ENCODE data around the gene CDHR3.
A peak's percentile ranks its signal among the peaks of the same experiment; 100 is the strongest.

The CDHR3 gene

DNA sequence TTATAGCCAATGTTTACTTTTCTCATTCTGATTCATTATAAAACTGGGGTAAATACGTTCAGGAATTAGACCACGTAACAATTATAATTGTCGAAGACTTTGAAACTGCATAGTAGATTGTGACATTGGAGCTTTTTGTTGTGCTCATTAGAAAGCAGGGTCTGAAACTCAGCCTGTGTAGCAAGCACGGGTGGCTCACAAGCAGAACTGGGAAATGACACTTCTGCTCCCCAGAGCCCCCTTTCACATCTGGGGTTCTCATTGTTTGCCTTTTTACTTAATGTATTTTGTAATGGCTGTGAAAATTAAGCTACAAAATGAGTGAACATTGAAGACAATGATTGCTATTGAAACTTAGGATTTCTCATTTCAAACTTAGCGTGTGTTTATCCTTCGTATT is 72.9 kb downstream of the CDHR3 start:
- no peak overlapping the region for H3K4me3 ChIP-seq (ENCODE audit: low read length)
- H3K27ac ChIP-seq (ENCODE audit: low read length): no peak overlapping the region
- no peaks in the 10 kb centered on the region for H3K4me1 ChIP-seq (ENCODE audit: low read length)
- H3K9me3 ChIP-seq (replicated peaks; ENCODE audit: insufficient read depth, low read length): no peaks in the 10 kb centered on the region
- H3K4me2 ChIP-seq (ENCODE audit: low read depth, low read length): no peak overlapping the region
- no peak for DNase-seq
- H3K79me2 ChIP-seq (ENCODE audit: low read length): no peaks in the 10 kb centered on the region
- no peak overlapping the region for H2AFZ ChIP-seq (ENCODE audit: low read length)
- no peak overlapping the region for H3K9ac ChIP-seq (ENCODE audit: low read length)
- no peaks in the 10 kb centered on the region for H3K9me2 ChIP-seq (replicated peaks; ENCODE audit: insufficient read depth, low read length)
- H4K20me1 ChIP-seq (ENCODE audit: insufficient read depth, low read length): no peaks in the 10 kb centered on the region
- H3K27me3 ChIP-seq (replicated peaks; ENCODE audit: insufficient read depth, low read length): no peaks in the 10 kb centered on the region
- no peaks in the 10 kb centered on the region for H3F3A ChIP-seq (ENCODE audit: insufficient read depth, low read length)
- no peaks in the 10 kb centered on the region for H3K36me3 ChIP-seq (replicated peaks; ENCODE audit: insufficient read depth, low read length)
- no peak for TF ChIP-seq EZH2phosphoT487 (IDR thresholded peaks at IDR 0.05; ENCODE audit: low read length)
- TF ChIP-seq, protein P1, sequence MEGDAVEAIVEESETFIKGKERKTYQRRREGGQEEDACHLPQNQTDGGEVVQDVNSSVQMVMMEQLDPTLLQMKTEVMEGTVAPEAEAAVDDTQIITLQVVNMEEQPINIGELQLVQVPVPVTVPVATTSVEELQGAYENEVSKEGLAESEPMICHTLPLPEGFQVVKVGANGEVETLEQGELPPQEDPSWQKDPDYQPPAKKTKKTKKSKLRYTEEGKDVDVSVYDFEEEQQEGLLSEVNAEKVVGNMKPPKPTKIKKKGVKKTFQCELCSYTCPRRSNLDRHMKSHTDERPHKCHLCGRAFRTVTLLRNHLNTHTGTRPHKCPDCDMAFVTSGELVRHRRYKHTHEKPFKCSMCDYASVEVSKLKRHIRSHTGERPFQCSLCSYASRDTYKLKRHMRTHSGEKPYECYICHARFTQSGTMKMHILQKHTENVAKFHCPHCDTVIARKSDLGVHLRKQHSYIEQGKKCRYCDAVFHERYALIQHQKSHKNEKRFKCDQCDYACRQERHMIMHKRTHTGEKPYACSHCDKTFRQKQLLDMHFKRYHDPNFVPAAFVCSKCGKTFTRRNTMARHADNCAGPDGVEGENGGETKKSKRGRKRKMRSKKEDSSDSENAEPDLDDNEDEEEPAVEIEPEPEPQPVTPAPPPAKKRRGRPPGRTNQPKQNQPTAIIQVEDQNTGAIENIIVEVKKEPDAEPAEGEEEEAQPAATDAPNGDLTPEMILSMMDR (IDR thresholded peaks at IDR 0.05; ENCODE audit: low read length): no peak
- TF ChIP-seq EZH2 (optimal IDR thresholded peaks at IDR 0.05; ENCODE audit: low read depth, low read length): no peak

DNA sequence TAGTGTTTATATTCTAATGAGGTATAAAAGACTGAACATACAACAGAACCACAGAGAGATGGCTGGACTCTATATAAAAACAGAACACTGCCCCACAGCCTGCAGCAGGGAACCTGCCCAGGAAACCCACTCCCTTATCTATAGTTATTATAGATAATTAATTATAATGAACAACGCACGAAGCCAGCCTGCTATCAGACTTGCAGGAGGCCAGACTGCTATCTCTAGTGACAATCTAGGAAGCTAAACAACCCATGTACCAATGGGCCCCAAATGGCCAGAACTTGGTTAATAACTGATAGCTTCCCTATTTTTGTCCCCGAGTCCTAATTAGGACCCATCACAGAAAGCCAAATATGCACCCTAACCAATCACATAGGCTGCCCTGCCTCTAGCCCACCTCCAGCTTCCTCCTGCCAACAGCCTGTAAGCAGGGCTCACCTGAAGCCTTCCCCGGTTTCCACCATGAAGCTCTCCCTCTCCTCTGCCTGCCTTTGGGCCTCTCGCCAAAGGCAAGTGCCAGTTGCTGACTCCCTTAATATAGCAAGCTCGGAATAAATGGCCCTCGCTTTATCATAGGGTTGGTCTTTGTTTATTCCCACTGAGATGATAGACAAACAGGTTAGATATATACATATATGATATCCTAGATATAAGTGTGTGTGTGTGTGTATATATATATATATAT is 74.6 kb downstream of the CDHR3 start:
- Histone ChIP-seq H3K9me3 (replicated peaks; ENCODE audit: insufficient read depth, low read length) (no peaks in the 10 kb centered on the region), H2AFZ (ENCODE audit: low read length) (no peak overlapping the region), H3F3A (ENCODE audit: insufficient read depth, low read length) (no peaks in the 10 kb centered on the region), H3K36me3 (replicated peaks; ENCODE audit: insufficient read depth, low read length) (no peaks in the 10 kb centered on the region), H3K9me2 (replicated peaks; ENCODE audit: insufficient read depth, low read length) (no peaks in the 10 kb centered on the region), H4K20me1 (ENCODE audit: insufficient read depth, low read length) (no peaks in the 10 kb centered on the region), H3K27me3 (replicated peaks; ENCODE audit: insufficient read depth, low read length) (no peaks in the 10 kb centered on the region), H3K9ac (ENCODE audit: low read length) (no peak overlapping the region), H3K79me2 (ENCODE audit: low read length) (no peaks in the 10 kb centered on the region), H3K4me1 (ENCODE audit: low read length) (peaks cover 4% of the 10 kb centered on the region; the same call in 1 of the 2 replicates), H3K27ac (ENCODE audit: low read length) (no peak overlapping the region), H3K4me3 (ENCODE audit: low read length) (no peak overlapping the region), H3K4me2 (ENCODE audit: low read depth, low read length) (no peak overlapping the region)
- TF ChIP-seq, protein P1 (IDR thresholded peaks at IDR 0.05; ENCODE audit: low read length): no peak
- TF ChIP-seq EZH2 (optimal IDR thresholded peaks at IDR 0.05; ENCODE audit: low read depth, low read length) (no peak), EZH2phosphoT487 (IDR thresholded peaks at IDR 0.05; ENCODE audit: low read length) (no peak)
- DNase-seq: no peak

DNA sequence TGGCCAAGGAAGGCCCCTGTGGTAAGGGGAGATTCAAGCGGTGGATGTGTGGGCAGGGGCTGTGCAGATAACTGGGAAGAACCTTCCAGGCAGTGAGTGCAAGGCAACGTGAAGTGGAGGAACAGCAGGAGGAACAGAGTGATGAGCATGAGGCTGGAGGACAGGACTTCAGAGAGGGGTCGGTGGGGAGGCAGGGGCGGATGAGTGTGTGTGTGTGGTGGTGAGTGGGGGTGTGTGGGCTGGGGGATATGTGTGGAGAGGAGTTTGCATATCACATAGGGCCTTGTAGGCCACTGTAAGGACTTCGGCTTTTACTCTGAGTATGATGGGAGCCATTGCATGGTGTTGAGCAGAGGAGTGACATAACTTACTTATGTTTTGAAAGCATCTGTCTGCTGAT is 75.2 kb downstream of the CDHR3 start:
- Histone ChIP-seq H4K20me1 (ENCODE audit: insufficient read depth, low read length) (no peaks in the 10 kb centered on the region), H3K4me1 (ENCODE audit: low read length) (peaks cover 4% of the 10 kb centered on the region; the same call in 1 of the 2 replicates), H3K9me2 (replicated peaks; ENCODE audit: insufficient read depth, low read length) (no peaks in the 10 kb centered on the region), H2AFZ (ENCODE audit: low read length) (no peak overlapping the region), H3K79me2 (ENCODE audit: low read length) (no peaks in the 10 kb centered on the region), H3K4me2 (ENCODE audit: low read depth, low read length) (no peak overlapping the region), H3K36me3 (replicated peaks; ENCODE audit: insufficient read depth, low read length) (no peaks in the 10 kb centered on the region), H3F3A (ENCODE audit: insufficient read depth, low read length) (no peaks in the 10 kb centered on the region), H3K27ac (ENCODE audit: low read length) (no peak overlapping the region), H3K4me3 (ENCODE audit: low read length) (no peak overlapping the region), H3K27me3 (replicated peaks; ENCODE audit: insufficient read depth, low read length) (no peaks in the 10 kb centered on the region), H3K9ac (ENCODE audit: low read length) (no peak overlapping the region), H3K9me3 (replicated peaks; ENCODE audit: insufficient read depth, low read length) (no peaks in the 10 kb centered on the region)
- TF ChIP-seq EZH2phosphoT487 (IDR thresholded peaks at IDR 0.05; ENCODE audit: low read length) (no peak), EZH2 (optimal IDR thresholded peaks at IDR 0.05; ENCODE audit: low read depth, low read length) (no peak)
- TF ChIP-seq, protein P1 (IDR thresholded peaks at IDR 0.05; ENCODE audit: low read length): no peak
- DNase-seq: peak; percentile 1
